Karpas-422 (cell line): ENCODE results near the gene NELFE. TPM values are rescaled to one million over a fixed set of nuclear protein-coding genes. Genes with fewer than 3 reads are reported as not detected.
A peak's percentile ranks its signal among the peaks of the same experiment; 100 is the strongest.
"Not testable (repeated sequence)": the region's sequence is repeated elsewhere in the genome, so short reads cannot be mapped to it uniquely, and the experiment has no call there.

Experiments
- DNase-seq: peaks from one replicate; pipeline ENCODE4 v3.0.0-alpha.2; 2015
- H2AFZ ChIP-seq: fragments of 200-600 bp; sonication (generic); 2 replicates; pipeline ENCODE4 v1.6.1; 2014; ENCODE audit warnings: antibody characterized with exemption, low read length, mixed read lengths
- H3K27ac ChIP-seq: fragments of 200-600 bp; sonication (generic); 2 replicates; pipeline ENCODE4 v1.5.1; 2014; ENCODE audit warnings: mild to moderate bottlenecking, low read length, moderate library complexity
- H3K27me3 ChIP-seq: fragments of 200-600 bp; sonication (generic); 2 replicates; pipeline ENCODE4 v1.6.1; 2014; ENCODE audit warnings: low read length, mixed read lengths
- H3K36me3 ChIP-seq: fragments of 200-600 bp; sonication (generic); 2 replicates; pipeline ENCODE4 v1.6.1; 2014; ENCODE audit warnings: low read length, mixed read lengths; ENCODE audit not compliant: insufficient read depth
- H3K4me1 ChIP-seq: fragments of 200-600 bp; sonication (generic); 2 replicates; pipeline ENCODE4 v1.6.1; 2014; ENCODE audit warnings: mild to moderate bottlenecking, low read length, mixed read lengths
- H3K4me2 ChIP-seq: fragments of 200-600 bp; sonication (generic); 2 replicates; pipeline ENCODE4 v1.6.1; 2014; ENCODE audit warnings: low read length, low read depth, mild to moderate bottlenecking; ENCODE audit not compliant: poor library complexity, severe bottlenecking
- H3K4me3 ChIP-seq: fragments of 200-600 bp; sonication (generic); 2 replicates; pipeline ENCODE4 v1.5.1; 2014; ENCODE audit warnings: mild to moderate bottlenecking, antibody characterized with exemption, low read length, mixed read lengths
- H3K79me2 ChIP-seq: fragments of 200-600 bp; sonication (generic); 2 replicates; pipeline ENCODE4 v1.6.1; 2014; ENCODE audit warnings: mild to moderate bottlenecking, low read length, mixed read lengths
- H3K9ac ChIP-seq: fragments of 200-600 bp; sonication (generic); 2 replicates; pipeline ENCODE4 v1.6.0; 2014; ENCODE audit warnings: low read length
- H3K9me2 ChIP-seq: fragments of 200-600 bp; sonication (generic), shearing (Covaris generic); replicated peaks from 2 replicates; pipeline ENCODE4 v1.6.0; 2014; ENCODE audit warnings: mild to moderate bottlenecking, low read length, moderate library complexity; ENCODE audit not compliant: insufficient read depth
- H3K9me3 ChIP-seq: fragments of 300-700, 200-600 bp; sonication (generic); 2 replicates; pipeline ENCODE4 v1.6.1; 2014; ENCODE audit warnings: low read length, mixed read lengths
- H4K20me1 ChIP-seq: fragments of 200-600 bp; sonication (generic); 2 replicates; pipeline ENCODE4 v1.6.1; 2014; ENCODE audit warnings: mild to moderate bottlenecking, antibody characterized with exemption, low read length, low read depth; ENCODE audit not compliant: insufficient read depth
- total RNA-seq: library from RNA; depleted of rRNA; stranded (reverse); fragments of >200 nt; shearing (Covaris generic); gene quantifications from 2 replicates; pipeline ENCODE4 v1.2.3, GENCODE V29; 2014; ENCODE audit warnings: low replicate concordance; rRNA removed

NELFE gene
- total RNA-seq, result 56.3 and 146 TPM in 2 replicates

- no peak within 1 kb of the TSS; the same call in 1 of the 2 replicates for H3K27ac ChIP-seq
- H3K4me1 ChIP-seq, result peaks cover 20% of the 10 kb centered on the region
- no peaks in the 10 kb centered on the region for H3K9me2 ChIP-seq
- peaks cover 43% of the 10 kb centered on the region for H3K79me2 ChIP-seq
- DNase-seq, result peak; percentile 99
- peaks cover 21% of the 10 kb centered on the region for H3K36me3 ChIP-seq
- peak within 1 kb of the TSS; percentile 95 for H3K9ac ChIP-seq
- no peaks in the 10 kb centered on the region for H4K20me1 ChIP-seq
- no peaks in the 10 kb centered on the region for H3K27me3 ChIP-seq
- H2AFZ ChIP-seq, result peak within 1 kb of the TSS; percentile 87
- peak within 1 kb of the TSS; percentile 91 for H3K4me2 ChIP-seq
- peak within 1 kb of the TSS; percentile 98 for H3K4me3 ChIP-seq
- H3K9me3 ChIP-seq, result no peaks in the 10 kb centered on the region
Measured at GRCh38 chr6:31958741-31959739, at the start of gene NELFE, which contains the start of gene SKIC2. Gene NELFE (minus strand): TSS chr6:31958971. CDS start chr6:31958446, 525 bp downstream. Gene SKIC2 (plus strand): TSS chr6:31959175. CDS start chr6:31959193, 18 bp downstream.

DNA sequence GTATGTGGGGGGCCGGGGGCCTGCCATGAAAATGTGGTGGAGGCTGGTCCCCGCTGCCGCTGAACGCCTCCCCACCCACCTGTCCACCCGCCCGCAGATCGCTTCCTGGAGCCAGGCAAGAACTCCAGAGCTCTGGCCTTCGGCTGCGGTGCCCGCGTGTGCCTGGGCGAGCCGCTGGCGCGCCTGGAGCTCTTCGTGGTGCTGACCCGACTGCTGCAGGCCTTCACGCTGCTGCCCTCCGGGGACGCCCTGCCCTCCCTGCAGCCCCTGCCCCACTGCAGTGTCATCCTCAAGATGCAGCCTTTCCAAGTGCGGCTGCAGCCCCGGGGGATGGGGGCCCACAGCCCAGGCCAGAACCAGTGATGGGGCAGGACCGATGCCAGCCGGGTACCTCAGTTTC lies 49.3 kb upstream of the NELFE start:
- not testable (repeated sequence) for H3K79me2 ChIP-seq, H4K20me1 ChIP-seq, H3K27me3 ChIP-seq, H3K9ac ChIP-seq, H3K4me2 ChIP-seq, H3K9me2 ChIP-seq, DNase-seq, H3K27ac ChIP-seq, H3K4me1 ChIP-seq, H3K36me3 ChIP-seq, H3K4me3 ChIP-seq, H3K9me3 ChIP-seq, H2AFZ ChIP-seq

DNA sequence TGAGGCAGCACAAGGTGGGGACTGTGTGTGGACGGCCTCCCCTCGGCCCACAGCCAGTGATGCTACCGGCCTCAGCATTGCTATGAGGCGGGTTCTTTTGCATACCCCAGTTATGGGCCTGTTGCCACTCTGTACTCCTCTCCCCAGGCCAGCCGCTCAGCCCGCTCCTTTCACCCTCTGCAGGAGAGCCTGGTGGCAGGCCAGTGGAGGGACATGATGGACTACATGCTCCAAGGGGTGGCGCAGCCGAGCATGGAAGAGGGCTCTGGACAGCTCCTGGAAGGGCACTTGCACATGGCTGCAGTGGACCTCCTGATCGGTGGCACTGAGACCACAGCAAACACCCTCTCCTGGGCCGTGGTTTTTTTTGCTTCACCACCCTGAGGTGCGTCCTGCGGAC lies 48.3 kb upstream of the NELFE start:
- H3K4me3 ChIP-seq, H2AFZ ChIP-seq, H3K9ac ChIP-seq, H3K4me2 ChIP-seq, H3K4me1 ChIP-seq, DNase-seq, H3K27ac ChIP-seq, H3K79me2 ChIP-seq, H4K20me1 ChIP-seq, H3K36me3 ChIP-seq, H3K9me2 ChIP-seq, H3K9me3 ChIP-seq, H3K27me3 ChIP-seq: not testable (repeated sequence)

- H2AFZ ChIP-seq, H3K27ac ChIP-seq, H4K20me1 ChIP-seq, H3K4me3 ChIP-seq, H3K27me3 ChIP-seq, DNase-seq, H3K36me3 ChIP-seq, H3K9me3 ChIP-seq, H3K9me2 ChIP-seq, H3K4me2 ChIP-seq, H3K79me2 ChIP-seq, H3K4me1 ChIP-seq, H3K9ac ChIP-seq: not testable (repeated sequence)
Measured at GRCh38 chr6:32005991-32006529, 47.3 kb upstream of the NELFE start.

DNA sequence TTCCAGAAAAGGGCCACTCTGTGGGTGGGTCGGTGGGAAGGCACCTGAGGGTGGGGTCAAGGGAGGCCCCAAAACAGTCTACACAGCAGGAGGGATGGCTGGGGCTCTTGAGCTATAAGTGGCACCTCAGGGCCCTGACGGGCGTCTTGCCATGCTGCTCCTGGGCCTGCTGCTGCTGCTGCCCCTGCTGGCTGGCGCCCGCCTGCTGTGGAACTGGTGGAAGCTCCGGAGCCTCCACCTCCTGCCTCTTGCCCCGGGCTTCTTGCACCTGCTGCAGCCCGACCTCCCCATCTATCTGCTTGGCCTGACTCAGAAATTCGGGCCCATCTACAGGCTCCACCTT lies 46.7 kb upstream of the NELFE start:
- H3K4me1 ChIP-seq, H3K9me3 ChIP-seq, H3K4me3 ChIP-seq, H3K79me2 ChIP-seq, H3K9ac ChIP-seq, H3K36me3 ChIP-seq, H2AFZ ChIP-seq, H3K27ac ChIP-seq, H3K27me3 ChIP-seq, H3K9me2 ChIP-seq, H4K20me1 ChIP-seq, H3K4me2 ChIP-seq: not testable (repeated sequence)
- DNase-seq, result peak; percentile 41

DNA sequence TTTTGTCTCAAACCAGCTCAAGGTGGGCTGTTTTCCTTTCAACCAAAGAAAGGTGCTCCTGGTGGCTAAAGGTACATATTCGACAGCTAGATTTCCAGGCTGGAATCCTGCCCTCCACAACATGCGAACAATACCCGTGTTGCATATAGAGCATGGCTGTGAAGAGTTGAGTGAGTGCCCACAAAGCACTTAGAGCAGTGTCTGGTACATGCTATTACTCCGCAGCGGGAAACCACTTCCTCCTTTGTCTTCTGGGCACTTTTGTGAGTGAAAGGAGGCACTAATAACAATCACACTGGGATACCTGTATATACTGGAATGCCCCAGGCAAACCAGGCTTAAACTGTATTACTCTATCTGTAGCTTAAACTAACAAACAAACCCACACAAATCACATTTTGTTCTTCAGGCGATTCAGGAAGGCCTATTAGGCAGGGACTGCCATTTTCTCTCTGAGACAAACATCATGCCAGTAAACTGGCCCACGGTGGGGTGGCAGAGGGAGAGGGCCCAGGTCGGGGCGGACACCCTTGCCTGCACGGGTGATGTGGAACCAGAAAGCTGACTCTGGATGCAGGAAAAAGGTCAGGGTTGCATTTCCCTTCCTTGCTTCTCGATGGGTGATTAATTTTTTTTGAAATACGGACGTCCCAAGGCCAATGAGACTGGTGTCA lies 46.2 kb upstream of the NELFE start:
- not testable (repeated sequence) for H3K4me2 ChIP-seq, H3K4me1 ChIP-seq, H3K9me2 ChIP-seq, H3K9me3 ChIP-seq, H3K27me3 ChIP-seq, H3K27ac ChIP-seq, H2AFZ ChIP-seq, H4K20me1 ChIP-seq, H3K79me2 ChIP-seq, H3K36me3 ChIP-seq, H3K4me3 ChIP-seq, H3K9ac ChIP-seq
- DNase-seq, result peak; percentile 36

GRCh38 chr6:32004393-32004792 lies 45.6 kb upstream of the NELFE start:
- H3K36me3 ChIP-seq, H3K9ac ChIP-seq, H3K27me3 ChIP-seq, H3K4me2 ChIP-seq, H3K27ac ChIP-seq, H3K4me1 ChIP-seq, H3K9me2 ChIP-seq, H2AFZ ChIP-seq, H3K9me3 ChIP-seq, H4K20me1 ChIP-seq, H3K4me3 ChIP-seq, DNase-seq, H3K79me2 ChIP-seq: not testable (repeated sequence)

DNA sequence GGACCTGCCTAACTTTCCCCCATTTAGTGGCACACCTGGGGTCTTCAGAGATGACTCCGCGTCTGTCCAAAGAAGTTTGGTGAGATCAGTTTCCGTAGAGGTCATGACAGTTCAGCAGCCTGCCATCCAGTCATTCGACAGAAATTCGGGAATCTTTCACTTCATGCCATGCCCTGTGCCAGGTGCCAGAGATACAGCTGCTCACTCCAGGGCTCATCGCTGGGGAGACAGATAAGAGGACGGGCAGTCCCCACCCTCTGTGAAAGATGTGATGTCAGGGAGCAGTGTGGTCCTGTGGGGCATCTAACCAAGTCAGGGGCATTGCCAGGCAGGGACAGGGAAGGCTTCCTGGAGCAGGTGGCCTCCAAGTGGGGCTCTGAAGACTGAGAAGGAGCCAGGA lies 44.5 kb upstream of the NELFE start:
- H3K79me2 ChIP-seq, H4K20me1 ChIP-seq, H3K4me3 ChIP-seq, H3K9ac ChIP-seq, DNase-seq, H3K27me3 ChIP-seq, H3K9me3 ChIP-seq, H3K4me2 ChIP-seq, H3K27ac ChIP-seq, H3K36me3 ChIP-seq, H3K9me2 ChIP-seq, H3K4me1 ChIP-seq, H2AFZ ChIP-seq: not testable (repeated sequence)
